ENCODE results near the gene KIAA1755. TPM values are rescaled to one million over a fixed set of nuclear protein-coding genes. Genes with fewer than 3 reads are reported as not detected.

Gene KIAA1755
- total RNA-seq, 2 experiments from 2014 or later: not detected

GRCh38 chr20:38165966-38166702 is 94.4 kb downstream of the KIAA1755 start:
- intact Hi-C loops (cut with micrococcal nuclease): loop anchor here (1.0 to 10.0 kb wide), 3 partner anchors 94 to 261 kb away; partner anchors contain the start of gene VSTM2L
- peaks cover 24% of the 10 kb centered on the region for H3K27me3 Mint-ChIP-seq
- peaks cover 5% of the 10 kb centered on the region for H3K4me1 Mint-ChIP-seq (ENCODE audit: low read depth)
- POLR2A ChIA-PET: interaction anchor here (0.6 kb wide), 1 partner anchor 658 kb away, joined by 3 read pairs; no protein-coding TSS in a partner anchor
- no peaks in the 10 kb centered on the region for H3K36me3 Mint-ChIP-seq
- CTCF ChIA-PET: interaction anchor here (0.7 to 3.1 kb wide), 7 partner anchors 39 to 545 kb away, joined by 3 to 21 read pairs (median 3); no protein-coding TSS in a partner anchor
- no peak overlapping the region for H3K27ac Mint-ChIP-seq
- no peak overlapping the region for H3K4me3 Mint-ChIP-seq
- H3K9me3 Mint-ChIP-seq: no peaks in the 10 kb centered on the region
- DNase-seq: no peak

- Mint-ChIP-seq H3K36me3 (no peaks in the 10 kb centered on the region), H3K27ac (no peak within 1 kb of the TSS), H3K9me3 (no peaks in the 10 kb centered on the region), H3K27me3 (peaks cover 24% of the 10 kb centered on the region), H3K4me3 (no peak within 1 kb of the TSS), H3K4me1 (ENCODE audit: low read depth) (peaks cover 5% of the 10 kb centered on the region)
- peak; percentile 67 for DNase-seq
- intact Hi-C loops (cut with micrococcal nuclease): loop anchor here (1.0 to 10.0 kb wide), 3 partner anchors 93 to 261 kb away; partner anchors contain the start of gene VSTM2L
- ChIA-PET CTCF (interaction anchor here (0.7 to 4.2 kb wide), 5 partner anchors 7 to 172 kb away, joined by 3 to 21 read pairs (median 3); no protein-coding TSS in a partner anchor), POLR2A (no interaction called here)
These were observed 95.2 kb downstream of the KIAA1755 start, which contains the start of gene TGM2 for GRCh38 chr20:38165089-38165965. TSS of gene TGM2 (minus strand) at chr20:38165270. CDS start at chr20:38165198, 72 bp downstream.

GRCh38 chr20:38164624-38165088 is 95.9 kb downstream of the KIAA1755 start:
- DNase-seq: no peak

GRCh38 chr20:38164069-38164468 is 96.5 kb downstream of the KIAA1755 start:
- Mint-ChIP-seq H3K27me3 (peaks cover 24% of the 10 kb centered on the region), H3K9me3 (no peaks in the 10 kb centered on the region)
- intact Hi-C loops (cut with micrococcal nuclease): loop anchor here (10.0 kb wide), 1 partner anchor 259 kb away; the partner anchor contains the start of gene VSTM2L

More at GRCh38 chr20:38164624-38165088, 95.9 kb downstream of the KIAA1755 start:
- peaks cover 24% of the 10 kb centered on the region for H3K27me3 Mint-ChIP-seq
- intact Hi-C loops (cut with micrococcal nuclease): loop anchor here (1.0 to 10.0 kb wide), 3 partner anchors 92 to 260 kb away; partner anchors contain the start of gene VSTM2L
- CTCF ChIA-PET: interaction anchor here (0.7 to 4.2 kb wide), 5 partner anchors 8 to 171 kb away, joined by 3 to 21 read pairs (median 3); no protein-coding TSS in a partner anchor
- H3K4me3 Mint-ChIP-seq: no peak overlapping the region
- no peaks in the 10 kb centered on the region for H3K9me3 Mint-ChIP-seq
- no peaks in the 10 kb centered on the region for H3K36me3 Mint-ChIP-seq
- POLR2A ChIA-PET: no interaction called here
- peaks cover 5% of the 10 kb centered on the region for H3K4me1 Mint-ChIP-seq (ENCODE audit: low read depth)
- no peak overlapping the region for H3K27ac Mint-ChIP-seq

GRCh38 chr20:38162878-38163875 is 97.4 kb downstream of the KIAA1755 start:
- H3K27ac Mint-ChIP-seq: no peak overlapping the region
- H3K9me3 Mint-ChIP-seq: no peaks in the 10 kb centered on the region
- intact Hi-C loops (cut with micrococcal nuclease): loop anchor here (10.0 kb wide), 1 partner anchor 258 kb away; the partner anchor contains the start of gene VSTM2L
- peaks cover 5% of the 10 kb centered on the region for H3K4me1 Mint-ChIP-seq (ENCODE audit: low read depth)
- CTCF ChIA-PET: interaction anchor here (0.6 to 4.2 kb wide), 5 partner anchors 13 to 105 kb away, joined by 3 to 21 read pairs (median 4); no protein-coding TSS in a partner anchor
- no peak overlapping the region for H3K4me3 Mint-ChIP-seq
- DNase-seq: no peak
- no peaks in the 10 kb centered on the region for H3K36me3 Mint-ChIP-seq
- POLR2A ChIA-PET: no interaction called here
- H3K27me3 Mint-ChIP-seq: peaks cover 24% of the 10 kb centered on the region

More at GRCh38 chr20:38164069-38164468, 96.5 kb downstream of the KIAA1755 start:
- ChIA-PET CTCF (interaction anchor here (0.7 to 4.2 kb wide), 5 partner anchors 9 to 106 kb away, joined by 3 to 21 read pairs (median 3); no protein-coding TSS in a partner anchor), POLR2A (no interaction called here)
- H3K36me3 Mint-ChIP-seq: no peaks in the 10 kb centered on the region
- no peak overlapping the region for H3K4me3 Mint-ChIP-seq
- H3K4me1 Mint-ChIP-seq (ENCODE audit: low read depth): peaks cover 5% of the 10 kb centered on the region
- no peak overlapping the region for H3K27ac Mint-ChIP-seq
- DNase-seq: no peak

- intact Hi-C loops (cut with micrococcal nuclease): loop anchor here (10.0 kb wide), 1 partner anchor 257 kb away; the partner anchor contains the start of gene VSTM2L
- H3K4me1 Mint-ChIP-seq (ENCODE audit: low read depth): peaks cover 5% of the 10 kb centered on the region
- H3K9me3 Mint-ChIP-seq: no peaks in the 10 kb centered on the region
- H3K4me3 Mint-ChIP-seq: no peak overlapping the region
- ChIA-PET CTCF (interaction anchor here (0.7 to 4.2 kb wide), 3 partner anchors 59 to 104 kb away, joined by 3 to 21 read pairs (median 4); no protein-coding TSS in a partner anchor), POLR2A (no interaction called here)
- H3K27ac Mint-ChIP-seq: no peak overlapping the region
- DNase-seq: no peak
- H3K27me3 Mint-ChIP-seq: peaks cover 24% of the 10 kb centered on the region
- no peaks in the 10 kb centered on the region for H3K36me3 Mint-ChIP-seq
These were observed 98.4 kb downstream of the KIAA1755 start for GRCh38 chr20:38162149-38162548.

- ChIA-PET POLR2A (no interaction called here), CTCF (interaction anchor here (0.7 to 4.2 kb wide), 2 partner anchors 59 to 88 kb away, joined by 3 to 21 read pairs; no protein-coding TSS in a partner anchor)
- H3K4me1 Mint-ChIP-seq (ENCODE audit: low read depth): peaks cover 5% of the 10 kb centered on the region
- intact Hi-C loops (cut with micrococcal nuclease): loop anchor here (10.0 kb wide), 1 partner anchor 257 kb away; the partner anchor contains the start of gene VSTM2L
- H3K4me3 Mint-ChIP-seq: no peak overlapping the region
- no peaks in the 10 kb centered on the region for H3K9me3 Mint-ChIP-seq
- peaks cover 24% of the 10 kb centered on the region for H3K27me3 Mint-ChIP-seq
- no peak for DNase-seq
- H3K36me3 Mint-ChIP-seq: no peaks in the 10 kb centered on the region
- H3K27ac Mint-ChIP-seq: no peak overlapping the region
These were observed 99.1 kb downstream of the KIAA1755 start for GRCh38 chr20:38161412-38161774.

Other genes with a start within 250 kb of the KIAA1755 start
- 10 to 100 TPM; 31.8 to 32.7 TPM for gene TTI1, start 227.3 kb downstream of the KIAA1755 start, total RNA-seq
- gene RPRD1B, start 227.0 kb downstream of the KIAA1755 start, total RNA-seq: 10 to 100 TPM; 26.2 to 28.9 TPM
- gene TGM2, start 95.5 kb downstream of the KIAA1755 start, total RNA-seq: not detected
- gene BPI, start 43.4 kb upstream of the KIAA1755 start, total RNA-seq: not detected
- gene LBP, start 85.7 kb upstream of the KIAA1755 start, total RNA-seq: not detected
- 10 to 100 TPM; 55.4 to 55.6 TPM for gene SNHG17, start 174.6 kb upstream of the KIAA1755 start, total RNA-seq
- gene RALGAPB, start 212.1 kb upstream of the KIAA1755 start, total RNA-seq: 10 to 100 TPM; 25.7 to 25.8 TPM

Data from activated CD4-positive, alpha-beta memory T cell treated with anti-CD3 and anti-CD28 coated beads for 36 hours (primary cell).